Renal pelvis (tissue), 4 donors: ENCODE measurements around the gene HMCES. TPM values are rescaled to one million over a fixed set of nuclear protein-coding genes. Genes with fewer than 3 reads are reported as not detected.
"Not testable (repeated sequence)": the region's sequence is repeated elsewhere in the genome, so short reads cannot be mapped to it uniquely, and the experiment has no call there.

ENCODE experiments used
- DNase-seq: peaks from one replicate; pipeline ENCODE4 v3.0.0-alpha.2; 2013
- polyA plus RNA-seq, 3 donors: library from polyadenylated mRNA; unstranded; fragments of 120-200 nt; gene quantifications; one replicate each; pipeline ENCODE4 v1.2.1, GENCODE V29; 2013; ENCODE audit not compliant: insufficient read length in 3 of 3

The HMCES gene
- polyA plus RNA-seq, 3 donors: 49.4 to 57.1 (median 50.2) TPM

DNA sequence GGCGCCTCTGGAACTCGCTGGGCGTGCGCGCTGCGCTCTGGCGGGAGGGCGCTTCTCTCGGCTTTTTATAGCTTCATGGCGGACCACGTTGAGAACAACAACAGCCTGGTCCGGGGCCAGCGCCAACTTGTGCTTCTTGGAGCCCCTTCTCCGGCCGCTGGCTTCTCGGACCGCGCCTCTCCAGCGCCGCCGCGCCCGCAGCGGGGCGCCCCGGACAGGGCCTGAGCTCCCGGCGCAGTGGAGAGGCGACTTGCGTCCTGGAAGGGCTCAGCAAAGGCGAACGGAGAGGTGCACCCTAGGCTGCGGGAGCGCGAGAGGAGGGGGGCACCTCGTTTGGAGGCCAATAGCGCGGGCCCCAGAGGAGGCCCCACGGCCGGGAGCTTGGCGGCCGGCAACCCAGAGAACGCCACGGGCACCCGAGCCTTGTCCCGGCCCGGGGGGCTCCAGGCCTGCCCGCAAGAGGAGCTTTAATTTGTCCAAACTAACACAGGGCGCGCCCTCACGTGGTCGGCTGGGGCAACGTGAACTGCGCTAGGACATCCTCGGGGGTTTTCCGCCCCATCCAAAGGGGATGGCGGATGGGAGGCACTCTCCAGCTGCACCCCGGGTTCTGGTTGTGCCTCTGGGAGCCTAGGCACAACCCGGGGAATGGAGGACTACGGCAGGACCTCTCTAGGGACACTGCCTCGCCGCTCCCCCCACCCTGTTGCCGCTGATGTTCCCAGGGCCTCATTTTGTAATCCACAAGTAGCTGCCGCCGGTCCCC, 37.8 kb downstream of the HMCES start:
- DNase-seq: peak; percentile 88

DNA sequence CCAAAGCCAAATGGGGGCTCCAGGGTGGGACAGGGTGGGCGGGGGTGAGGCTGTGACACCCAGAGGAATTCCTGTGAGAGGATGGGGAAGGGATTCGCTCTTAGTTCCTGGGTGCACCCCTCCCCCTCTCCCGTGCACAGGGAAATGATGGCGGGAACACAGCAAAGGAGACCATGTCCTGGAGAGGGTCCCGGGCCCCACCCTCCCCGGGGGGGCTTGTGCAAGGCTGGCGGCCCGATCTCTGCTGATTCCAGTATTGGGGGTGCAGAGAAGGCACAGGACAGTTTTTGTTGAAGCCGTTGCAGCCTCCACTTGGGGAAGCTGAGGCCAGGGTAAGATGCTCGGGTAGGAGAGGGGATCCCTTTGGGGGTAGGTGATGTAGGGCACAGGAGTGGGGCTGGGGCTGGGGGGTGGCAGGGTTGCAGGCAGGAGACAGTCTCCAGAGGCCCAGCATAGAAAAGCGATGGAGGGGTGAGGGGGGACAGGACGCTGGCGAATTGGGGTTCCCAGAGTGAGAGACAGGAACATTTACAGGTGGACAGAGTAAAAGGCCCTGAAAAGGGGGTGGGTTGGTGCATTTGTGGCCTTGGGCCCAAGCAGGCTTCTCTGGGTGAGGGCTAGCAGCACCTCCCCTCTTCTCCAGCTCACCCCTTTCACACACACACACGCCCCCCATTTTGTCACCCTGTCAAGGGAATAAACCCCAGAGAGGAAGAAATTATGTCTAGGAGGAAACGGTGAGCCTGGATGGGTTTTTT, 38.5 kb downstream of the HMCES start:
- DNase-seq: no peak

DNA sequence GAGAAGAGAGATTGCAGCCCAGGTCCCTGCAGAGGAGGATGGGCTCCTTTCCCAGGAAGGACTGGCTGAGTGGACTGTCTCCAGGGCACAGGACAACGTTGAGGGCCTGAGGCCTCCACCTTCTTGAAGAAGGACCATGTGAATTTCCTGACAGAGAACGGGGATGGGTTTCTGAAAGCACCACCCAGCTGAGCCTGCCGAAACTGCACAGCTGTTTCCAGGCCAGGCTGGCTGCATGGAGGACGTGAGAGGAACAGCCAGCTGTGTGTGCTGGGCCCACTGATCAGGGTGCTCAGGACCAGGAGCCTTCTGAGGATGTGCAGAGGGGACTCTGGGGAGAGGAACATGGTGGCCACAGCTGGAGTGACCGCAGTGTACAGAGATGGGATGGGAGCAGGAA, 39.2 kb downstream of the HMCES start:
- DNase-seq: no peak

DNA sequence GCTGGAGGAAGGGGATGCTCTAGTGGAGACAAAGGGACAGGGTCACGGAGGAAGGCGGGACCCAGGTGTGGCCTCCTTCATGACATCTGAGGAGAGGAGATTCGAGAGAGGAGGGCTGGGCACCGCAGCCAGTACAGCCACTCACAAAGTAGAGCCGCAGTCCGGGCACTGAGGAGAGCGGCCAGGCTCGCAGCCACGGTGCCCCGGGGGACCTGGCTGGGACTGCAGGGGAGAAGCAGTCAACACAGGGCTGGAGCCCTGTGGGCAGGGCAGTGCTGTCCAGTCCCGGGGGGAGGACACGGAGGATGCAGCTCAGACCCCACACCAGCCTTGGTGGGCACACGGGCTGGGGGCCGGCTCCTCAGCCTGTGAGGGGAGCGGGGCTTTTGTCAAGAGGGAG, 40.3 kb downstream of the HMCES start:
- DNase-seq: no peak

DNA sequence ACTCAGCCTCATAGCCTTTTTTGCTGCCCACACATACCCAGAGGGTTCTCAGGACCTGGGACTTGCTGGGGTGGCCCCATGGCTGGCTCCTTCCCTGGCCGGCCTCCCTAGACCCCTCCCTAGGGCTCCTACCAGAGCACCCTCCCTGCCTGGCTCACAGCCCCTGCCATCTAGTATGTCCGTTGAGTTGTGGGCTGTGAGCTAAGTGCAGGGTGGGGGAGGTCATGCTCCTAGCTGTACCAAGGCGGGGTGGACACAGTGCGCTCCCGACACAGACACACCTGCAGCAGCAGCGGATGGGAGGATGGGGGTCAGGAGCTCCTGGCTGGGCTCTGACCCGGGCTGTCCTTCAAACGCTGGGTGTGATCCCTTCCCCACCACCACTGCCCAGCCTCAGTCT, 41.6 kb downstream of the HMCES start:
- DNase-seq: no peak

DNA sequence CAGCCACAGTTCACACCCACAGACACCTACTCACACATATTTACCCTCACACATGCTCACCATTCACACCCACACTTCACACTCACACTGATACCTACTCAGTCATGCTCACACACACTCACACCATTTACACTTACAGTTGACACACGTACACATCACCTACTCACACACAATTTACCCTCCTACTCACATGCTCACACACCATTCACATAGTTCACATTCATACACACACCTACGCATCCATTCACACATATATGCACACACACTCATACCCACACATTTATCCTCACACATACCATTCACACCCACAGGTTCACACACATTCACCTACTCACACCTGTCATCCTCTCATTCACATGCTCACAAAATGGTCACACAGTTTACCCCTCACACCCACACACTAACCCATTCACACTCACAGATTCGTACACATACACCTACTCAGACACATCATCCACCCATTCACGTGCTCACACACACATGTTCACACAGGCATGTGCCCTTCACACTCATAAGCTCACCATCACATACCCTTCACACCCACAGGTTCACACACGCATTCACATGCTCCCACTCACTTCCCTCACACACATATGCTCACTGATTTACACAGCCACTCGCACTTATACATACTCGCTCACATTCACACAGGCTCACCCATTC, 42.3 kb downstream of the HMCES start:
- DNase-seq: no peak

DNA sequence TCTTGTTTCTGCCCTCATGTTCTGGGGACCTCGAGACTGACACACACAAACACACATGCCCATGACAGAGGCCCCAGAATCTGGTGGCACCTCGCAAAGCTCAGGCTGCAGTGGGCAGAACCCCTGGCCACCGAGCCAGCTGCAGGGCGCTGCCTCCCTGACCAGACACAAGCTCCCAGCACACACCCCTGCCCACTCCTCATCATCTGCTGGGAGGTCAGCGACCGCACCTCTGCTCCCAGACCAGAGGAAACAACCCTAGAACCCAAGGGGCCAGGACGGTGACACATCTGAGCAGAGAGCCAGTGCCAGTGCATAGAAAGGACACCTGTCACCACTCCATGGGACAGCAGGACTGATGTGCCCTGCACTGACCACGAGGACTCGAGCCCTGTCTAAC, 43.2 kb downstream of the HMCES start:
- DNase-seq: no peak

DNA sequence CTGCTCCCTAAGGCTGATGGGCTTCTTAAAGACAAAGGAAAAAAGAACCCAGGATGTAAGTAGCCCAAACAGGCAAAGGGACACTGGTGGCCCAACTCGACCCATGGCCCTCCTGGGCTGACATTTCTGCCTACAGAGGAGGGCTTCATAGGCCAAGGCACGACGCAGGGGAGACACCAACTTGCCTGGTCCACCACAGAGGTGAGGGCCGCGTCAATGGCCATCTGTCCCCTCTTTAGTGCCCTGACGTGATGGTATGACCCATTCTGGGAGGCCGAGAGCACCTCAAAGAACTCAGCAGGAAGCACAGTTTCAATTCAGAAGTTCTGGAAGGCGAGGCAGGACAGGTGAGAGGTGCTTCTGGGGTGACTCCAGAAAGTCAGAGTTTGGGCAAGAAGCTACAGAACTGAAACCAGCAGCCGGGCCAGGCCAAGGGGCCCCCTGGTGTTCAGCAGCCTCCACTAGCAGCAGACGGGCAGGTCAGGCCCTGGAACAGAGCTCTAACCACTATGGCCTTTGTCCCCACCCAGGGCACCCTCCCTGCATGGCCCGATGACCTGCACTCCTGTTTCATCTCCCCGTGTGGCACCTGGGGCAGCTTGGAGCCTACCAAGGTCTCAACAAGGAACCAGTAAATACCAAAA, 45.1 kb downstream of the HMCES start:
- DNase-seq: no peak

DNA sequence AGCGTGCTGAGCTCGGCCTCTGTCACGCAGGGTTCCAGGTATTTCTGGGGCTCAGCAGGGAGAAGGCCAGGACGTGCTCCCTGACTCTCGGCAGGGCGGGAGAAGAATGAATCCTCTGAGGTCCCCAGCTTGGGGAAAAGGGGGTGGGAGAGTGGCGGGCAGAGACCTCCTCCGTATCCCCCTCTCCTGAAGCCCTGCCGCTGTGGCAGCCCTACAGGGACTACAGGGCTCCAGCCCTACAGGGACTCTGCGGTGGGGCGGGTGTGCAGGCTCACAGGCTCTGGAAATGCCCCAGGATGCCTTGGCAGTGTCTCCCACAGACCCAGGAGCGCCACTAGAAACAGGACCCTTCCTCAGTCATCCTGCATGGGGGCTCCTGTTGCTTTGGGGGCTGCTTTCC, 46.2 kb downstream of the HMCES start:
- no peak for DNase-seq

DNA sequence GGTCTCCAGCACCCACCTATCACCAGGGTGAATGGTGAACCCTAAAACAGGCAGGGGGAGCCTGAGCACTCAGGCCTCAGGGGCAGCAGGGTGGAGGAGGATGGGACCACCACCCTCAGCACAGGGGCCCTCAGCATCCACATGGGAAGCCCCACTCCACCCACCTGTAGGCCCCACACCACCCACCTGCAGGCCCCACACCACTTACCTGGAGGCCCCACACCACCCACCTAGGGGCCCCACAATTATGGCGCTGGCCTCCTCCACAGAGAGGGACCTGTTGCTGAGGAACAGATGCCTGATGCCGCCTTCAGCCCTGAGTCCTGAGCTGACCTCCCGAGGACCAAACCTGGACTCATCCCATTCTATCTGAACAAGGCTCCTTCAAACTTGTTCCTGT, 46.7 kb downstream of the HMCES start:
- no peak for DNase-seq

DNA sequence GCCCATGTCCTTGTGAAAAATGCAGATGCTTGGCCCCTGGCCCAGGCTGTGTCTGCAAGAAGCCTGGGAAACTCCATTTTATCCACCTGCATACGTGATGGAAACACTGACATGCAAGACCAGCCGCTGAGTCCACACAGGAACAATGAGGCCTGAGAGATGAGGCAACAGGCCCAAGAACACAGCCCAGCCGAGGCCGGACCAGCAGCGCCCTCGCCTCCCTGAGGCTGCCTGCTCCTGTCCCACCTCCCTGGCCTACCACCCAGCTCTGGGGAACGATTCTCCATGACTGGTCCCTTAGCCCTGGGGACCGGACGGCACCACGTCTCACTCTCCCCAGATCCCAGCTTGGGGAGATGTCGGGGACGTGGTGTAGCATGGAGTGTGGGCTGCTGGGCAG, 47.5 kb downstream of the HMCES start:
- no peak for DNase-seq

DNA sequence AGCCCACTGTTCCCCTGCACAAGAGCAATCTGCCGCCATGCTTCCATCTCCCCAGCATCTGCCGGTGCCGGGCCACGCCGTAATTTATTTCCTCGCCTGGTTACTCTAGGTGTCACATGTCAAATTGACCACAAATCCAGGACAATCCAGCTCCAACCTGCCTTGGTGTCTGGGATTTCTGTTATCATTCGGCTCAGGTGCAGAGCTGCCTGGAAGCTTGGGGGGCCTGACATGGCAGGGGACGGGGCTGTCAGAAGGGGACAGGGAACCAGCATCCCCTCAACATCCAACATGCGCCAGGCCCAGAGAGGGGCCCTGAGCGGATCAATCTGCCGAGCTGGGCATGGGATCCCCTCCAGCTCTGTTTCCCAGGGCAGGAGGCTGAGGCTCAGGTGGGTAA, 47.9 kb downstream of the HMCES start:
- DNase-seq: no peak

DNA sequence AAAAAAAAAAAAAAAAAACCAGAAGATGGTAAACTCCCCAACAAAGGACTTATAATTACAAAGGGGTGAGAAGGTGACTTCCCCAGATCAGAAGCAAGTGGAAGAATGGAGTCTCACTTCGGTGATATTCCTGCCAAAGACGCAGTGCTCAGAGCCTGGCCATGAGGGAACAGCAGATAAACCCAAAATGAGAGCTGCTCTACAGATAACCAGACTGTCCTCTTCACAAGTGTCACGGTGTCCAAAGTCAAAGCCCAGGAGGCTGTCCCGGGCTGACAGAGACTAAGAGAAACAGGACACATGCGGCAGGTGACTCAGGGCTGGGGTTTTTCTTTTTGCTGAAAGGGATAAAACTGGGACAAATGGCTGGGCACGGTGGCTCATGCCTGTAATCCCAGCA, 48.8 kb downstream of the HMCES start:
- no peak for DNase-seq

DNA sequence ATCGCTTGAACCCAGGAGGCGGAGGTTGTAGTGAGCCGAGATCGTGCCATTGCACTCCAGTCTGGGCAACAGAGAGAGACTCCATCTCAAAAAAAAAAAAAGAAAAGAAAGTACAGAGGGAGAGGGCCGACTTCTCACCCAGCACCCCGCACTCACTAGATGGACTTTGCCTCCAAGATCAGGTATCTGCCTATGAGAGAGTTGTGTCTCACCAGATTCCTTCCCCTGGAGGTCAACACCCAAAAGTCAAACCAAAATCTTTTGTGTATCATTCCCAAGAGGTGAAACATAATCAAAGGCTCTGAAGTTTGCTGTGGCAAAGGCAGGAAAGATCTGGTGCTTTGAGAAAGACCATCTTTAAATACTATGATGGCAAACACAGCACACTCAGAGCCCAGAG, 51.2 kb downstream of the HMCES start:
- no peak for DNase-seq

DNA sequence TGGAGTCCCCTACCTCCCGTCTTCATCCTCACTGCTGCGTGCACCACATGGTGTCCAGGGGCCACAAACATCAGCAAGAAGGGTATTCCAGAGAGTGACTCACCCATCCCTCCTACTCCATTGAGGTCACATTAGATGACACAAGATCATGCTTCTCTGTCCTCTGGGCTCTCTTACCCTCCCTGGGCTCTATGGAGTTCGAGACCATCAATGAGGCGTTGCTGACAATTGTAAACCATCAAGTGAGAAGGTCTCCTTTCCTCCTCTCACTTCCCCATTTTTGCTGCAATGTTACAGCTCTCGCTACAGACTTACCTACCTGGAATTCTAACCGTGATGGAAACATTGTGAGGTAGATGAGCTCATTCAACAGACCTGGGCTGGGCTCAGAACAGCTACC, 51.7 kb downstream of the HMCES start:
- DNase-seq: no peak

DNA sequence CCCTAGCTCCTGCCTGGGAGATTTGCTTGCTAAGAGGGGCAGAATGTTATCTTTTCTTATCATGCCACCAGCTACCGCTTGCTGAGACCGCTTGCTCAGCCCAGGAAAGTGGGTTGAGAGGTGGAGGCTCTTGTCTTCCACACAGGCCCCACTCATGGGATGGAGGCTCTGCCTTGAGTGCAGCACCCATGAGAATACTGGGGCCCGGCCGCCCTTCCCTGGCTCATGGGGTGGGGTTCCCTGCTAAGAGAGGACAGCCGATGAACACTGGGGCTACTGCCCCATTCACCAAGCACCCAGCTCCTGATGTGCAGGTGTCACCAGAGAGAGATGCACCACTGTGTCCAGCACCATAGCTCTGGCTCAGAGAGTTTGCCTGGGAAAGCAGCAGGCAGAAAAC, 55.2 kb downstream of the HMCES start:
- no peak for DNase-seq

DNA sequence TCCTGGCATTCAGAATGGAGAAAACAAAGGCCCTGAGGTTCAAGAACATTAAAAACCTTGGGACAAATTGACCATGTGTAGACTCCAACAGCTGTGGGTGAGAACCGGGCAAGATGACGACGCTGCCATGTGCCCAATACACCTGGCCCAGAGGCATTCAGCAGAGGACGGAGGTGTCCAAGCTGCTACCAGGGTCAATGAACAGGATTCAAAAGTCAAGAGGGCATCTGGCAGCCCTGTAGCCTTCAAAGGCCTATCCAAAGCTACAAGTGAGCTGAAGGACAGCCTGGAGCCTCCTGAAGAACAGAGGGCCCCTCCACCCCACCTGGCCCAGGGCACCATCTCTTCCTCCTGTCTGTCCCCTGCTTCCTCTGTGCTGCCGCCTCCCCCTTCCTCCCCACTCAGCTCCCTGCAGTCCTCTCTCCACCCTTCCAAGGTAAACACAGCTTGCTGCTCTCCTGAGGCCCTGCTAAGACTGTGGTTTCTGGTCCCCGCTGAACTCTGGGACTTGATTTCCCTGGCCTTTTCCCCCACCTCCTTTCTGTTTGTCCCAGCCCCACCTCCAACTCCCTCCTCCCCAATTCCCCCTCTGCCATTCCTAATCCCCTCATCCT, 57.5 kb downstream of the HMCES start:
- DNase-seq: no peak

DNA sequence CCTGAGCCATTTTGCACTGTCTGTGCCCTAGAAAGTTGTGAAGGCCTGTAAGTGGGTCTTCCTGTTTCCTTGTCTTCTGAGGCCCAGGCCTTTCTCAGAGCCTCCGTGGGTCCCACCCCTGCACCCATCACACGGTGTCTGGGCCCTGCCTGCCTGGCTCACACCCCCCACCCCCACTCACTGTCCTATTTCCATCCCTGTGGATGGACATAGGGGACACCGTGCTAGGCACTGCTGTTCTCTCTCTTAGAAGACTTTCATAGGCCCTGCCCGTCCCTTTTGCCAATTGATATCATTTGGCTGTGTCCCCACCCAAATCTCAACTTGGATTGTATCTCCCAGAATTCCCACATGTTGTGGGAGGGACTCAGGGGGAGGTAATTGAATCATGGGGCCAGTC, 59.0 kb downstream of the HMCES start:
- DNase-seq: not testable (repeated sequence)

DNA sequence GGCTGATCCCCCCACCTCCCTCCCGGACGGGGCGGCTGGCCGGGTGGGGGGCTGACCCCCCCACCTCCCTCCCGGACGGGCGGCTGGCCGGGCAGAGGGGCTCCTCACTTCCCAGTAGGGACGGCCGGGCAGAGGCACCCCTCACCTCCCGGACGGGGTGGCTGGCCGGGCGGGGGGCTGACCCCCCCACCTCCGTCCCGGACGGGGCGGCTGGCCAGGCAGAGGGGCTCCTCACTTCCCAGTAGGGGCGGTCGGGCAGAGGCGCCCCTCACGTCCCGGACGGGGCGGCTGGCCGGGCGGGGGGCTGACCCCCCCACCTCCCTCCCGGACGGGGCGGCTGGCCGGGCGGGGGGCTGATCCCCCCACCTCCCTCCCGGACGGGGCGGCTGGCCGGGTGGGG, 60.5 kb downstream of the HMCES start:
- DNase-seq: not testable (repeated sequence)

DNA sequence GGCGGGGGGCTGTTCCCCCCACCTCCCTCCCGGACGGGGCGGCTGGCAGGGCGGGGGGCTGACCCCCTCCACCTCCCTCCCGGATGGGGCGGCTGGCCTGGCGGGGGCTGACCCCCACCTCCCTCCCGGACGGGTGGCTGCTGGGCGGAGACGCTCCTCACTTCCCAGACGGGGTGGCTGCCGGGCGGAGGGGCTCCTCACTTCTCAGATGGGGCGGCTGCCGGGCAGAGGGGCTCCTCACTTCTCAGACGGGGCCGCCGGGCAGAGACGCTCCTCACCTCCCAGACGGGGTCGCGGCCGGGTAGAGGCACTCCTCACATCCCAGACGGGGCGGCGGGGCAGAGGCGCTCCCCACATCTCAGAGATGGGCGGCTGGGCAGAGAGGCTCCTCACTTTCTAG, 61.2 kb downstream of the HMCES start:
- not testable (repeated sequence) for DNase-seq

DNA sequence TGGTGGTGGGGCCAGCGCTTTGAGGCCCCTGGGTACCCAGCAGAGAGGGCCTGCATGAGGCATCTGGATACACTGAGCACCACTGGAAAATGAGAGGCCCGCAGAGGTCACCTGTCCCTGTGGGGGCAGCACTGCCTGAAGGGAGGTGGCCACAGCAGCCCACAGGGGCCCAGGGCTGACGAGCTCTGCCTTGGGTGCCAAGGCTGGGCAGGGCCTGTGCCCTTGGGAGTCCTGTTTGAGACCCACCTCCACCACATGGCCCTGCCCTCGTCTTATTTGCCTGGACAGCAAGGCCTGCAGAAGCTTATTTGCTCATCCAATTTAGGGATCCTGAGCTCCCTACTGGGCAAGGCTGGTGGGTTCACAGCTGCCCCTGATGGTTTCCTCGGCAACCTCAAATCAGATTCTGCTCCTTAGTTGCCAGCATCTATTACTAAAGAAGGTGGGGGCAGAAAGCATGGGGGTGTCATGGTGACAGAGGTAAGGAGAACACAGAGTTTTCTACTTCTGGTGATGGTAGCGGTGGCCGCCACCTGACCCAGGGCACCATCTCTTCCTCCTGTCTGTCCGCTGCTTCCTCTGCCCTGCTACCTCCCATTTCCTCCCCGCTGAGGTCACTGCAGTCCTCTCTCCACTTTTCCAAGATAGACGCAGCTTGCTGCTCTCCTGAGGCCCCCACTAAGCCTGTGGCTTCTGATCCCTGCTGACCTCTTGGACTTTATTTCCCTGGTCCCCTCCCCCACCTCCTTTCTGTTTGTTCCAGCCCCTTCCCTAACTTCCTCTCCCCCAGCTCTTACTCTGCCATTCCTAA, 62.9 kb downstream of the HMCES start:
- no peak for DNase-seq
